Erythroblast (primary cell): ENCODE measurements around the gene C14orf180.

Experiments
- GATA1 ChIP-seq: IDR thresholded peaks from 2 replicates; pipeline ENCODE4 v1.6.1; 2011; ENCODE audit warnings: low read depth, mild to moderate bottlenecking, control low read depth, low read length, moderate library complexity
- POLR2A ChIP-seq: IDR thresholded peaks from 2 replicates; pipeline ENCODE4 v1.6.1; 2011; ENCODE audit warnings: mild to moderate bottlenecking, low read length

DNA sequence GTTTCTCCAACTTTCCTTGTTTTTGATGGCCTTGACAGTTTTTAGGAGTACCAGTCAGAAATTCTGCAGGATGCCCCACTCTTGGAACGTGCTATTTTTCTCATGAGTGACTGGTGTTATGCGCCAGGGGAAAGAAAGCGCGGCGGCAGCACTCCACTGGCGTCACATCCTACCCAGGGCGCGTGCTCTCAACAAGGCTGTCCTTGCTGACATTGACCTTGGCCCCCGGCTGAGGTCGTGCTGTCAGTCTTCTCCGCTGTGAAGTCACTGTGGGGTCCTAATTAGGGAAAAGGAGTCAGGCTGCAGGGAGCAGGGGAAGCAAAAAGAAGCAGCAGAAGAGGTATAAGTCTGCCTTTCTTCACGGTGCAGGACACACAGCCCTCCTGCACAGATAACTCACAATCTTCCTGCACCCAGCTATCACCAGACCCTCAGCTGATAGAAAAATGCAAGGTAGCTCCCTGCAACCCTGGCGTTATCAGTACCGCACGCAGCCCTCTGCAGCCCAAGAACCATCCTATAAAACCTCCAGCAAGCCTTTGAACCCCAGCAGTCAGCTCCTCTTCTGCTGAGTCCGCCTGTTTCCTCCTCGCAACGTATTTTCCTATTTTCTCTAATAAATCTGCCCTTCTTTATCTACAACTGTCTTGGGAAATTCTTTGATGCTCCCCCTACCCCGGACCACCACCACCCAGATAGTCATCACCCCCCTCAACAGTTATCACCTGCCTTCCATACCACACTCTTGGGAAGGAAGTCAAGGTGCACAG is 48.0 kb upstream of the C14orf180 start:
- TF ChIP-seq POLR2A (no peak), GATA1 (no peak)
